NCI-H2227 treated with DMSO at 0.1 percent for 48 hours (cell line): Measurements from ENCODE around the gene PIERCE2.
A peak's percentile ranks its signal among the peaks of the same experiment; 100 is the strongest.
"Not testable (repeated sequence)": the region's sequence is repeated elsewhere in the genome, so short reads cannot be mapped to it uniquely, and the experiment has no call there.

Source experiments
- DNase-seq: peaks from one replicate; lab custom pipeline; 2025; lab: John Stamatoyannopoulos, UW

The PIERCE2 gene

DNA sequence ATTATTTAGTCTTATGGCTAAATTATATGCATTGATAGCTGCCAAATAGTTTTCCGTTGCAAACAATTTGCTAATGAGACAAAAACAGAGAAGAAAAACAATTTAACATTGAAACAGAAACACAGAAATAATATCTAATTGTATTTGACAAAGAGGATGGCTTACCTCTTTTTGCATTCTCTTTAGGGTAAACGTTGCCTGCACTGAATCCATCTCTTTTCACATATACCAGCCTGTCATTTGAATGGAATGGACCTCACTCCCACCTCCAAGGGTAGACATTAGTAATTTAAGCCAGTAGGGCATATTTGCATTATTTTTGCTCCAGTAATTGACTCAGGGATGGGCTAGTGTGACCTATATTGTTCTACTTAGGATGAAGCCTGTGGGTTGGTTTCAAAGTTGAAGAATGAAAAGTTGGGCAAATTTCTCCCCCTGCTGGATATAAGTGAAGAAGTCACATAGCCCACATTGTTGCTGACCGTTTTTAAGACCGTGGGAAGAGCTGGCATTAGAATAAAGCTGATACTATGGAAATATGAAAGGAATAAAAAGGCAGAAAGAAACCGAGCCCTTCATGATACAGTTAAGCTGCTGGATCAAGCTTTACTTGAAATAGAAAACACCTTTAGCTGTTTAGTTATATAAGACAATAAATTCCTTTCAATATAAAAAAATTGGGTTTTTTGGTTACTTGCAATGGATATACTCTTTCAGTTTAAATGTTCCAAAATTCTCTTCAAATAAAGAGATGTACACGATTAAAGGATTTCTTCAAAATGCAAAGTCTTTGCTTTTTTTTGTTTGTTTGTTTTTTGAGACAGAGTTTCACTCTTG, 26.9 kb downstream of the PIERCE2 start:
- peak; percentile 17 for DNase-seq

DNA sequence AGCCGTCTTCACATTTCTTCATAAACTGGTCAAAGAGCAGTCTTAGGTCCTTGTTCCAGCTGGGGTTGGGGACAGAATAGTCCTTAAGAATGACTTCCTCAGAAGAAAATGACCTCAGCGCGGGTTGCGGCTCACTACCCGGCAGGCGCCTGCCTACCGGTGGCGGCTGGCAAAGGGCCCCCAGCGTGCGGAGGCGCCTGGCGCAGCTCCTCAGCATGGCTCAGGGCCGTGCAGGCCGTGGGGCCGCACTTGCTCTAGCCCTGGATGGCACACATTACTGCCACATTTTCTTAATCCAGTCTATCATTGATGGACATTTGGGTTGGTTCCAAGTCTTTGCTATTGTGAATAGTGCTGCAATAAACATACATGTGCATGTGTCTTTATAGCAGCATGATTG, 34.8 kb downstream of the PIERCE2 start:
- not testable (repeated sequence) for DNase-seq

DNA sequence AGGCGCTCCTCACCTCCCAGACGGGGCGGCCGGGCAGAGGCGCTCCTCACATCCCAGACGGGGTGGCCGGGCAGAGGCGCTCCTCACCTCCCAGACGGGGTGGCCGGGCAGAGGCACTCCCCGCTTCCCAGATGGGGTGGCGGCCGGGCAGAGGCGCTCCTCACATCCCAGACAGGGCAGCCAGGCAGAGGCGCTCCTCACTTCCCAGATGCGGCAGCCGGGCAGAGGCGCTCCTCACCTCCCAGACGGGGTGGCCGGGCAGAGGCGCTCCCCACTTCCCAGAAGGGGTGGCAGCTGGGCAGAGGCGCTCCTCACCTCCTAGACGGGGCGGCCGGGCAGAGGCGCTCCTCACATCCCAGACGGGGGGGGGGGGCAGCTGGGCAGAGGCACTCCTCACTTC, 37.6 kb downstream of the PIERCE2 start:
- not testable (repeated sequence) for DNase-seq

DNA sequence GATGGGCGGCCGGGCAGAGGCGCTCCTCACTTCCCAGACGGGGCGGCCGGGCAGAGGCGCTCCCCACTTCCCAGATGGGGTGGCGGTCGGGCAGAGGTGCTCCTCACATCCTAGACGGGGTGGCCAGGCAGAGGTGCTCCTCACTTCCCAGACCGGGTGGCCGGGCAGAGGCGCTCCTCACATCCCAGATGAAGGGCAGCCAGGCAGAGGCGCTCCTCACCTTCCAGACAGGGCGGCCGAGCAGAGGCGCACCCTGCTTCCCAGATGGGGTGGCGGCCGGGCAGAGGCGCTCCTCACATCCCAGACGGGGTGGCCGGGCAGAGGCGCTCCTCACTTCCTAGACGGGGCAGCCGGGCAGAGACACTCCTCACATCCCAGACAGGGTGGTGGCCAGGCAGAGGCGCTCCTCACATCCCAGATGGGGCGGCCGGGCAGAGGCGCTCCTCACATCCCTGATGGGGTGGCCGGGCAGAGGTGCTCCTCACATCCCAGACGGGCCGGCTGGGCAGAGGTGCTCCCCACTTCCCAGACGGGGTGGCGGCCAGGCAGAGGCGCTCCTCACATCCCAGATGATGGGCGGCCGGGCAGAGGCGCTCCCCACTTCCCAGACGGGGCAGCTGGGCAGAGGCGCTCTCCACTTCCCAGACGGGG, 38.2 kb downstream of the PIERCE2 start:
- not testable (repeated sequence) for DNase-seq

DNA sequence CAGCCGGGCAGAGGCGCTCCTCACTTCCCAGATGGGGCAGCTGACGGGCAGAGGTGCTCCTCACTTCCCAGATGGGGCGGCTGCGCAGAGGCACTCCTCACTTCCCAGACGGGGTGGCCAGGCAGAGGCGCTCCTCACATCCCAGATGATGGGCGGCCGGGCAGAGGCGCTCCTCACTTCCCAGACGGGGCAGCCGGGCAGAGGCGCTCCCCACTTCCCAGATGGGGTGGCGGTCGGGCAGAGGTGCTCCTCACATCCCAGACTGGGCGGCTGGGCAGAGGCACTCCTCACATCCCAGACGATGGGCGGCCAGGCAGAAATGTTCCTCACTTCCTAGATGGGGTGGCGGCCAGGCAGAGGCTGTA, 38.7 kb downstream of the PIERCE2 start:
- DNase-seq, result not testable (repeated sequence)

DNA sequence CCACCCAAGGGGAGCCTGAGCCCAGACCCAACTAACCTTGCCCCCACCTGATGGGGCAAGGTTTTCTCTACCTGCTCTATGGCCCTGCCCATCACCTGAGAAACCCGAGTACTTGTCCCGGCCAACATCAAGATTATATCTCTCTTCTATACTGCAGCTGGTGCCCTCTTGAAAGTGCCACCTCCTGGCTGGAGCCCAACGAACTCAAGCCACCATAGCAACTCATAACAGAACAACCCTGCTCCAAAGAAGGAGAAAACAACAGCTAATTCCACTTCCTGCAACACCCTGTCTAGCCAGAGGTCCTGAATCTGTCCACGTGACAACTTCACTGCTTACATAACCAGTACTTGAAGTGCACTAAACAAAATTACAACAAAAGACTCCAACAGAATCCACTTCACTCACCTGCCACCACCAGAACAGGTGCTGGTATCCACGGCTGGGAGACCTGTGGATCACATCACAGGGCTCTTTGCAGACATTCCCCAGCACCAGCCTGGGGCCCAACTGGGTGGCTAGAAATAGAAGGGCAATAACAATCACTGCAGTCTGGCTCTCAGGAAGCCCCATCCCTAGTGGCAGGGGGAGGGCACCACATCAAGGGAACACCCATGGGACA, 49.2 kb downstream of the PIERCE2 start:
- DNase-seq, result no peak

DNA sequence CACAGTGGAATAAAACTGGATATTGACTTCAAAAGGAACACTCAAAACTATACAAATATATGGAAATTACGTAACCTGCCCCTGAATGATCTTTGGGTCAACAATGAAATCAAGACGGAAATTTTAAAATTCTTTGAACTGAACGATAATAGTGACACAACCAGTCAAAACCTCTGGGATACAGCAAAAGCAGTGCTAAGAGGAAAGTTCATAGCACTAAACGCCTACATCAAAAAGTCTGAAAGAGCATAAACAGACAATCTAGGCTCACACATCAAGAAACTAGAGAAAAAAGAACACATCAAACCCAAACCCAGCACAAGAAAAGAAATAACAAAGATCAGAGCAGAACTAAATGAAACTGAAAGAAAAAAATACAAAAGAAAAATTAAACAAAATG, 53.2 kb downstream of the PIERCE2 start:
- DNase-seq, result no peak

DNA sequence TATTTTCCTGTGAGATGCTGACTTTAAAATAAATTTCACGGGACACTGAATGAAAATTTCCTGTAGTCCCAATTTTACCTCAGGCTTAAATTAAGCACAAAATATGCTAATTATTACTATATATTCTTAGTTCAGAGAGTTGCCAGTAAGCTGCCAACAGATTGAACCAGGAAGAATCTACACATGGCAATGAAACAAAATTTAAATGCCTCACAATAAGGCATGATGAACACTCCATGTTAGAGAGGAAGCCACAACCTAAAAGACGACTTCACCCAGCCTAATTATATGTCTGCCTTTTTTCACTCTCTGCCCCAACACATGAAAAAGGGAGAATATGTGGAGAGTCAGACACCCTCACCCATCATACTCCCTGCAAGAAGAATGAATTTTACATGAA, 60.0 kb downstream of the PIERCE2 start:
- DNase-seq, result no peak
